Activated T-helper 1 cell treated with Interleukin-2 at 50 U/mL for 16 hours (primary cell): Measurements from ENCODE around the gene TMA7.

Experiments
- DNase-seq: peaks from one replicate; pipeline ENCODE4 v3.0.0-alpha.2; 2020; ENCODE audit warnings: low read depth

TMA7 gene

GRCh38 chr3:48409291-48410201 lies 30.5 kb upstream of the TMA7 start:
- no peak for DNase-seq

- no peak for DNase-seq
Observed at GRCh38 chr3:48410205-48411040, 29.6 kb upstream of the TMA7 start.

GRCh38 chr3:48411041-48411588 lies 28.9 kb upstream of the TMA7 start:
- no peak for DNase-seq

GRCh38 chr3:48411606-48412374 lies 28.3 kb upstream of the TMA7 start:
- no peak for DNase-seq

GRCh38 chr3:48412375-48413001 lies 27.6 kb upstream of the TMA7 start:
- DNase-seq: no peak

GRCh38 chr3:48413086-48413485 lies 27.0 kb upstream of the TMA7 start:
- no peak for DNase-seq

GRCh38 chr3:48413611-48414010 lies 26.4 kb upstream of the TMA7 start:
- DNase-seq: no peak

GRCh38 chr3:48414376-48415250 lies 25.4 kb upstream of the TMA7 start:
- no peak for DNase-seq

- no peak for DNase-seq
Observed at GRCh38 chr3:48415251-48415953, 24.7 kb upstream of the TMA7 start.

GRCh38 chr3:48416091-48416505 lies 24.0 kb upstream of the TMA7 start:
- no peak for DNase-seq

GRCh38 chr3:48416546-48416945 lies 23.5 kb upstream of the TMA7 start:
- no peak for DNase-seq

- DNase-seq: no peak
Observed at GRCh38 chr3:48417529-48418108, 22.4 kb upstream of the TMA7 start.

- no peak for DNase-seq
Observed at GRCh38 chr3:48418140-48418539, 21.9 kb upstream of the TMA7 start.

GRCh38 chr3:48418651-48419050 lies 21.4 kb upstream of the TMA7 start:
- no peak for DNase-seq

GRCh38 chr3:48419149-48419548 lies 20.9 kb upstream of the TMA7 start:
- no peak for DNase-seq

GRCh38 chr3:48419597-48419996 lies 20.5 kb upstream of the TMA7 start:
- no peak for DNase-seq

- no peak for DNase-seq
Observed at GRCh38 chr3:48420561-48420960, 19.5 kb upstream of the TMA7 start.

- no peak for DNase-seq
Observed at GRCh38 chr3:48422272-48422671, 17.8 kb upstream of the TMA7 start.

- DNase-seq: no peak
Observed at GRCh38 chr3:48422681-48423080, 17.4 kb upstream of the TMA7 start.
